GM18507 (cell line): ENCODE results near the gene GRIK2.

Source experiments
- DNase-seq: peaks from one replicate; pipeline ENCODE4 v3.0.0; 2011; ENCODE audit warnings: low read depth; ENCODE audit not compliant: insufficient read length; ENCODE audit errors: extremely low spot score
- FAIRE-seq: peaks from 2 replicates; lab custom pipeline; 2011; peaks lifted over from hg19 to GRCh38; lab: Jason Lieb, UNC

The GRIK2 gene

GRCh38 chr6:101818051-101818450 lies 424.5 kb downstream of the GRIK2 start:
- DNase-seq (no peak), FAIRE-seq (no peak)

GRCh38 chr6:101824551-101825345 lies 431.2 kb downstream of the GRIK2 start:
- DNase-seq (no peak), FAIRE-seq (no peak)

- no peak for FAIRE-seq
These were observed 432.8 kb downstream of the GRIK2 start for GRCh38 chr6:101826269-101826668.

GRCh38 chr6:101826678-101827077 lies 433.2 kb downstream of the GRIK2 start:
- no peak for FAIRE-seq
- no peak for DNase-seq

More at GRCh38 chr6:101826269-101826668, 432.8 kb downstream of the GRIK2 start:
- no peak for DNase-seq

GRCh38 chr6:101830501-101831031 lies 437.1 kb downstream of the GRIK2 start:
- no peak for DNase-seq
- no peak for FAIRE-seq

- no peak for FAIRE-seq
- DNase-seq = no peak
These were observed 438.9 kb downstream of the GRIK2 start for GRCh38 chr6:101832371-101832770.

GRCh38 chr6:101840100-101840499 lies 446.6 kb downstream of the GRIK2 start:
- DNase-seq (no peak), FAIRE-seq (no peak)

- FAIRE-seq (no peak), DNase-seq (no peak)
These were observed 451.7 kb downstream of the GRIK2 start for GRCh38 chr6:101845172-101845571.

GRCh38 chr6:101845621-101846020 lies 452.1 kb downstream of the GRIK2 start:
- DNase-seq (no peak), FAIRE-seq (peak; percentile 77)

GRCh38 chr6:101847690-101848089 lies 454.2 kb downstream of the GRIK2 start:
- FAIRE-seq = no peak
- DNase-seq = no peak

- no peak for DNase-seq
- no peak for FAIRE-seq
These were observed 458.4 kb downstream of the GRIK2 start for GRCh38 chr6:101851911-101852310.

- DNase-seq (no peak), FAIRE-seq (no peak)
These were observed 459.9 kb downstream of the GRIK2 start for GRCh38 chr6:101853231-101854085.

- FAIRE-seq (no peak), DNase-seq (no peak)
These were observed 482.9 kb downstream of the GRIK2 start for GRCh38 chr6:101876431-101876830.

- DNase-seq (no peak), FAIRE-seq (no peak)
These were observed 485.2 kb downstream of the GRIK2 start for GRCh38 chr6:101878554-101879276.

- DNase-seq = no peak
- FAIRE-seq = no peak
These were observed 486.3 kb downstream of the GRIK2 start for GRCh38 chr6:101879782-101880181.

GRCh38 chr6:101883505-101883904 lies 490.0 kb downstream of the GRIK2 start:
- DNase-seq = no peak
- FAIRE-seq = no peak

GRCh38 chr6:101887532-101887931 lies 494.0 kb downstream of the GRIK2 start:
- FAIRE-seq (no peak), DNase-seq (no peak)

- FAIRE-seq = no peak
These were observed 514.1 kb downstream of the GRIK2 start for GRCh38 chr6:101907356-101908217.

GRCh38 chr6:101909366-101909765 lies 515.9 kb downstream of the GRIK2 start:
- DNase-seq (no peak), FAIRE-seq (no peak)

More at GRCh38 chr6:101907356-101908217, 514.1 kb downstream of the GRIK2 start:
- DNase-seq = no peak
